ENCODE results near the gene WWC2. TPM values are rescaled to one million over a fixed set of nuclear protein-coding genes. Genes with fewer than 3 reads are reported as not detected.
A peak's percentile ranks its signal among the peaks of the same experiment; 100 is the strongest.
"Not testable (repeated sequence)": the region's sequence is repeated elsewhere in the genome, so short reads cannot be mapped to it uniquely, and the experiment has no call there.

The WWC2 gene
- total RNA-seq, 1 experiment from 2014 or later = 80.3 TPM

DNA sequence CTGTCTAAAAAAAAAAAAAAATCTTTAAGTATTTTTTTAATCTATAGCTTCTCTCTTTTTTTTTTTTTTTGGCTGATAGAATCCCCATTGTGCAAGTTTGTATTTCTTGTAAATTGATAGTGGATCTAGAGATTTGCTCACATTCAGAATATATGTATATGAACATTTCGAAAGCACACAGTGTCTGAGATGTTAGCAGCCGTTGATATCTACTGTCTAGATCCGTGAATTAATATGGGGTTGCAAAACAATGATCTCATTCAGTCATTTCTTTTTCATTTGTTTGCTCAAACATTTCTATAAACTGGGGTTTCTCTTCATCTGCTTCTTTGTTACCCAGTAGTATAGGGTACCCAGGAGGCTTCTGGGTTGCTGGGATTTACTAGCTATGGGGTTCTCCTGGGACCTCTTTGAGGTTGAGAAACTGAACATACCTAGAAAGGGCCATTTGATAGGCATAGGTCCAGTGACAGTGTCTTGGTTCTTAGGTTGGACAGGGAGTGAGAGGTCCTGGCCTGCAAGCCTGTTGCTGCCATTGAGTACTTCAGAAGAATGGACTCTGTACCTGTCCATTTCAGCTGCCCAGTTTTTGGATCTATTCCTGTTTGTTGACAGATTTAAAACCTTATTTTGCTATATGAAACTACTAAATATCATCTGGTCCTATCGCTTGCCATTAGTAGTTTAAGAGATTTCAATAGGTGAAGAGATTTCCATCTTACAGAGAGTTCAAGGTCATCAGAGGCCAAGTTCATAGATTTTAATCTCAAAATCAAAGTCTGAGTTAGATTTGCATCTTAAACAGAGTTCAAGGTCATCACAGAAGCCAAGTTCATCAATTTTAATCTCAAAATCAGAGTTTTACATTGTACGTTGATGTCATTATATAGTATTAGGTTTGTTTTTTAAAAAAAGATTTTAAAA is 50.8 kb downstream of the WWC2 start:
- no peak overlapping the region for H3K4me3 ChIP-seq (ENCODE audit: low read depth in 2 of 2, low read length in 2 of 2)
- DNase-seq (ENCODE audit: low read depth, low spot score) (no peak), ATAC-seq (0 out of 2 replicates have a peak, but pooled peaks have one; percentile 34)
- intact Hi-C loops (cut with micrococcal nuclease; ENCODE audit: unreplicated experiment) (no loop called here), in situ Hi-C loops (cut with HindIII; ENCODE audit: low pct_unique_long_range_greater_than_20kb, low sequenced_read_pairs) (no loop called here)
- H3K27me3 ChIP-seq (ENCODE audit: control insufficient read depth, insufficient read depth, low read length) = no peaks in the 10 kb centered on the region
- ChIA-PET POLR2A (interaction anchor here (0.6 kb wide), 1 partner anchor 14 kb away, joined by 5 read pairs; no protein-coding TSS in a partner anchor), CTCF (interaction anchor here (0.6 kb wide), 1 partner anchor 41 kb away, joined by 3 read pairs; no protein-coding TSS in a partner anchor)
- no peak overlapping the region for H3K27ac ChIP-seq (ENCODE audit: low read length)
- no TSS peak for BruUV-seq (replicated peaks)
- H3K4me1 ChIP-seq (ENCODE audit: control insufficient read depth, insufficient read depth, low read length) = peaks cover 36% of the 10 kb centered on the region
- H3K36me3 ChIP-seq (ENCODE audit: control insufficient read depth, insufficient read depth, low read length) = no peaks in the 10 kb centered on the region
- TF ChIP-seq CTCF (IDR thresholded peaks at IDR 0.05) (no peak), SIN3A (IDR thresholded peaks at IDR 0.05; ENCODE audit: borderline replicate concordance, insufficient read depth, low read depth, low read length) (no peak), TCF7L2 (IDR thresholded peaks at IDR 0.05; ENCODE audit: low read depth, low read length) (no peak), POLR2AphosphoS5 (IDR thresholded peaks at IDR 0.05; ENCODE audit: low read depth, low read length) (no peak)
- TF ChIP-seq, protein P1, sequence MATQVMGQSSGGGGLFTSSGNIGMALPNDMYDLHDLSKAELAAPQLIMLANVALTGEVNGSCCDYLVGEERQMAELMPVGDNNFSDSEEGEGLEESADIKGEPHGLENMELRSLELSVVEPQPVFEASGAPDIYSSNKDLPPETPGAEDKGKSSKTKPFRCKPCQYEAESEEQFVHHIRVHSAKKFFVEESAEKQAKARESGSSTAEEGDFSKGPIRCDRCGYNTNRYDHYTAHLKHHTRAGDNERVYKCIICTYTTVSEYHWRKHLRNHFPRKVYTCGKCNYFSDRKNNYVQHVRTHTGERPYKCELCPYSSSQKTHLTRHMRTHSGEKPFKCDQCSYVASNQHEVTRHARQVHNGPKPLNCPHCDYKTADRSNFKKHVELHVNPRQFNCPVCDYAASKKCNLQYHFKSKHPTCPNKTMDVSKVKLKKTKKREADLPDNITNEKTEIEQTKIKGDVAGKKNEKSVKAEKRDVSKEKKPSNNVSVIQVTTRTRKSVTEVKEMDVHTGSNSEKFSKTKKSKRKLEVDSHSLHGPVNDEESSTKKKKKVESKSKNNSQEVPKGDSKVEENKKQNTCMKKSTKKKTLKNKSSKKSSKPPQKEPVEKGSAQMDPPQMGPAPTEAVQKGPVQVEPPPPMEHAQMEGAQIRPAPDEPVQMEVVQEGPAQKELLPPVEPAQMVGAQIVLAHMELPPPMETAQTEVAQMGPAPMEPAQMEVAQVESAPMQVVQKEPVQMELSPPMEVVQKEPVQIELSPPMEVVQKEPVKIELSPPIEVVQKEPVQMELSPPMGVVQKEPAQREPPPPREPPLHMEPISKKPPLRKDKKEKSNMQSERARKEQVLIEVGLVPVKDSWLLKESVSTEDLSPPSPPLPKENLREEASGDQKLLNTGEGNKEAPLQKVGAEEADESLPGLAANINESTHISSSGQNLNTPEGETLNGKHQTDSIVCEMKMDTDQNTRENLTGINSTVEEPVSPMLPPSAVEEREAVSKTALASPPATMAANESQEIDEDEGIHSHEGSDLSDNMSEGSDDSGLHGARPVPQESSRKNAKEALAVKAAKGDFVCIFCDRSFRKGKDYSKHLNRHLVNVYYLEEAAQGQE (IDR thresholded peaks at IDR 0.05; ENCODE audit: insufficient read depth in 1 of 2, low read depth in 2 of 2, low read length in 1 of 2) = no peak
- no peaks in the 10 kb centered on the region for H3K9me3 ChIP-seq (ENCODE audit: control insufficient read depth, insufficient read depth, low read depth, low read length)

GRCh38 chr4:183150664-183151063 is 51.6 kb downstream of the WWC2 start:
- CTCF ChIA-PET; ATAC-seq; H3K4me3 ChIP-seq (ENCODE audit: low read depth in 2 of 2, low read length in 2 of 2); H3K9me3 ChIP-seq (ENCODE audit: control insufficient read depth, insufficient read depth, low read depth, low read length); H3K27me3 ChIP-seq (ENCODE audit: control insufficient read depth, insufficient read depth, low read length); POLR2A ChIA-PET; H3K36me3 ChIP-seq (ENCODE audit: control insufficient read depth, insufficient read depth, low read length); H3K27ac ChIP-seq (ENCODE audit: low read length); intact Hi-C loops (cut with micrococcal nuclease; ENCODE audit: unreplicated experiment); DNase-seq (ENCODE audit: low read depth, low spot score); in situ Hi-C loops (cut with HindIII; ENCODE audit: low pct_unique_long_range_greater_than_20kb, low sequenced_read_pairs); BruUV-seq (replicated peaks): not testable (repeated sequence)
- H3K4me1 ChIP-seq (ENCODE audit: control insufficient read depth, insufficient read depth, low read length) = peaks cover 34% of the 10 kb centered on the region

DNA sequence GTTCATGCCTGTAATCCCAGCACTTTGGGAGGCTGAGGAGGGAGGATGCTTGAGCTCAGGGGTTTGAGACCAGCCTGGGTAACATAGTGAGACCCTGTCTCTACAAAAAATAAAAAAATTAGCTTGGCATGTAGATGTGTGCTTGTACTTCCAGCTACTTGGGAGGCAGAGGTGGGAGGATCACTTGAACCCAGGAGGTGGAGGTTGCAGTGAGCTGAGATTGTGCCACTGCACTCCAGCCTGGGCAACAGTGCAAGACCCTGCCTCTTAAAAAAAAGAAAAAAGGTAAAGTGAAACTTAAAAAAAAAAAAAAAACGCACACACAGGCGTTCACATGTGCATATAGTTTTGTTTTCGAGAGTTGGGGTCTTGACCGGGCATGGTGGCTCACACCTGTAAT is 53.2 kb downstream of the WWC2 start:
- CTCF ChIA-PET; BruUV-seq (replicated peaks); DNase-seq (ENCODE audit: low read depth, low spot score); ATAC-seq; H3K9me3 ChIP-seq (ENCODE audit: control insufficient read depth, insufficient read depth, low read depth, low read length); H3K27me3 ChIP-seq (ENCODE audit: control insufficient read depth, insufficient read depth, low read length); H3K27ac ChIP-seq (ENCODE audit: low read length); in situ Hi-C loops (cut with HindIII; ENCODE audit: low pct_unique_long_range_greater_than_20kb, low sequenced_read_pairs); H3K36me3 ChIP-seq (ENCODE audit: control insufficient read depth, insufficient read depth, low read length); POLR2A ChIA-PET; intact Hi-C loops (cut with micrococcal nuclease; ENCODE audit: unreplicated experiment); H3K4me3 ChIP-seq (ENCODE audit: low read depth in 2 of 2, low read length in 2 of 2): not testable (repeated sequence)
- H3K4me1 ChIP-seq (ENCODE audit: control insufficient read depth, insufficient read depth, low read length) = peaks cover 21% of the 10 kb centered on the region
